ENCODE data around the gene ATXN7L2. TPM values are rescaled to one million over a fixed set of nuclear protein-coding genes. Genes with fewer than 3 reads are reported as not detected.

The ATXN7L2 gene
- total RNA-seq, 1 donor from 2014 or later, result 5.9 TPM

DNA sequence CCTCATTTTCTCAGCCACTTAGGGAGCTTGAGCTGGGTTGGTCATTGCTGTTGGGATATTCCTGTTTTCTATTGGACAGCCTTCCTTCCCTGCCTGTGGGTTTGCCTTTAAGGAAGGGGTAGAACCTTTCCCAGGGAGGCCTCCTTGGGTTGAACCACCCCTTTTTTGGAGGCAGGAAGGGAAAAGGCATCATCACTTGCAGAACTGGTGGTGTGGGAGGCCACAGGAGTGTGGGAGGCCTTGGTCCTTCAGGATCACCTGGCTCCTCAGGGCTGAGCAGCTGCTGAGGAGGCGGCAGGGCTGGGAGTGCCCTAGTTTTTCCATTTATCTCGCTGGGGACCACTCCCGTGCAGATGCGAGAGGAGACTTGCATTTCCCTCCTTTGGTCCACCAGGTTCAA, 9.5 kb downstream of the ATXN7L2 start:
- peak overlapping the region in 1 of 2 donors; percentile 89 for H3K4me3 ChIP-seq
- intact Hi-C loops (cut with DNase I), result loop anchor here (2.0 kb wide), 1 partner anchor 66 kb away; the partner anchor contains the start of gene PSMA5
- no peaks in the 10 kb centered on the region for H3K27me3 ChIP-seq

DNA sequence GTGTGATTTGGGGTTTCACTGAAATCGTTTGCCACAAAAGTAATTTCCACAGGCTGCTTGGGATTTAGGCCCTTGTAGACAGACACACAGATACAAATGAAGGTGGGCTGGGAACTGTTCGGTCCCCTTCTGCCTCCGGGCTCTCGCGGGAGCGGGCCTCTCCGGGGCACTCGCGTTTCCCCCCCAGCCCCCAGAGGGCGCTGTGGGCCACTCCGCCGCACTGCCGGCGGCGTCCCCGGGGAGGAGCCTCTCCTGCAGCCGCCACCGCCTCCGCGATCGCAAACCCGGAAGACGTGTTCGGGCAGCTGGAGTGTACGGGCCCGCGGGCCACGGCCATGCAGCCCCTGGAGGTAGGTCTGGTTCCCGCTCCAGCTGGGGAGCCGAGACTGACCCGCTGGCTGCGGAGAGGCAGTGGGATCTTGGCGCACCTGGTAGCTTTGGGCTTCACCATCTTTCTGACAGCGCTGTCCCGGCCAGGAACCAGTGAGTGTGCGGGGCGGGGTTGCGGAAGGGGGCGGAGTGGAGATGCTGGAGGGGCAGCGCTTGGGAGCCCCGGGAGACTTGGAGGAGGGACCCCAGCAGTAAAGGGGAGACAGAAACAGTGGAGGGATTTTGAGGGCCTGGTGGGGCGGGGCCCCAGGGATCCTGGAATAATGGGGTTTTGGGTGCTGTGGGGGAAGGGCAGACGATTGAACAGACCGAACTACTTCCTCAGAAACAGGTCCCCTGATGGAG, 10.3 kb downstream of the ATXN7L2 start, which contains the start of gene CYB561D1:
Gene CYB561D1, plus strand, starts transcription at position 290 of the 735 bp plus-strand sequence. Its CDS starts 46 bp downstream, at position 336.
- Histone ChIP-seq H3K27ac (peak within 1 kb of the TSS; percentile 78 to 84), H3K27me3 (no peaks in the 10 kb centered on the region), H3K36me3 (peaks cover 13 to 25% of the 10 kb centered on the region in 2 donors), H3K4me1 (peaks cover 7 to 18% of the 10 kb centered on the region in 2 donors), H3K4me3 (peak within 1 kb of the TSS; percentile 61 to 89), H3K9me3 (no peaks in the 10 kb centered on the region)
- DNase-seq (ENCODE audit: low spot score in 2 of 2), result peak; percentile 35 to 92
- TF ChIP-seq, protein P1, sequence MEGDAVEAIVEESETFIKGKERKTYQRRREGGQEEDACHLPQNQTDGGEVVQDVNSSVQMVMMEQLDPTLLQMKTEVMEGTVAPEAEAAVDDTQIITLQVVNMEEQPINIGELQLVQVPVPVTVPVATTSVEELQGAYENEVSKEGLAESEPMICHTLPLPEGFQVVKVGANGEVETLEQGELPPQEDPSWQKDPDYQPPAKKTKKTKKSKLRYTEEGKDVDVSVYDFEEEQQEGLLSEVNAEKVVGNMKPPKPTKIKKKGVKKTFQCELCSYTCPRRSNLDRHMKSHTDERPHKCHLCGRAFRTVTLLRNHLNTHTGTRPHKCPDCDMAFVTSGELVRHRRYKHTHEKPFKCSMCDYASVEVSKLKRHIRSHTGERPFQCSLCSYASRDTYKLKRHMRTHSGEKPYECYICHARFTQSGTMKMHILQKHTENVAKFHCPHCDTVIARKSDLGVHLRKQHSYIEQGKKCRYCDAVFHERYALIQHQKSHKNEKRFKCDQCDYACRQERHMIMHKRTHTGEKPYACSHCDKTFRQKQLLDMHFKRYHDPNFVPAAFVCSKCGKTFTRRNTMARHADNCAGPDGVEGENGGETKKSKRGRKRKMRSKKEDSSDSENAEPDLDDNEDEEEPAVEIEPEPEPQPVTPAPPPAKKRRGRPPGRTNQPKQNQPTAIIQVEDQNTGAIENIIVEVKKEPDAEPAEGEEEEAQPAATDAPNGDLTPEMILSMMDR (IDR thresholded peaks at IDR 0.05), result peak; percentile 92 to 98 (median 95)
- intact Hi-C loops (cut with DNase I), result loop anchor here (1.0 to 2.0 kb wide), 3 partner anchors 15 to 67 kb away; partner anchors contain the start of genes AMIGO1 and PSMA5

More for the DNA sequence above, 9.5 kb downstream of the ATXN7L2 start:
- DNase-seq (ENCODE audit: low spot score in 2 of 2), result peak in 1 of 2 donors; percentile 63
- TF ChIP-seq, protein P1 (IDR thresholded peaks at IDR 0.05), result no peak
- Histone ChIP-seq H3K4me1 (peaks cover 7 to 17% of the 10 kb centered on the region in 2 donors), H3K36me3 (peaks cover 13 to 25% of the 10 kb centered on the region in 2 donors), H3K9me3 (no peaks in the 10 kb centered on the region), H3K27ac (peak overlapping the region; percentile 78 to 84)

DNA sequence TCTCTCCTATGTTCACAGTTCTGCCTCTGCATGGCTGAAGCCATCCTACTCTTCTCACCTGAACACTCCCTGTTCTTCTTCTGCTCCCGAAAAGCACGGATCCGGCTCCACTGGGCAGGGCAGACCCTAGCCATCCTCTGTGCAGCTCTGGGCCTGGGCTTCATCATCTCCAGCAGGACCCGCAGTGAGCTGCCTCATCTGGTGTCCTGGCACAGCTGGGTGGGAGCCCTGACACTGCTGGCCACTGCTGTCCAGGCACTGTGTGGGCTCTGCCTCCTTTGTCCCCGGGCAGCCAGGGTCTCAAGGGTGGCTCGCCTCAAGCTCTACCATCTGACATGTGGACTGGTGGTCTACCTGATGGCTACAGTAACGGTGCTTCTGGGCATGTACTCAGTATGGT, 12.0 kb downstream of the ATXN7L2 start:
- Histone ChIP-seq H3K4me3 (no peak overlapping the region), H3K4me1 (peaks cover 9 to 34% of the 10 kb centered on the region in 2 donors), H3K9me3 (no peaks in the 10 kb centered on the region), H3K36me3 (peaks cover 13 to 25% of the 10 kb centered on the region in 2 donors), H3K27ac (no peak overlapping the region), H3K27me3 (no peaks in the 10 kb centered on the region)
- no peak for DNase-seq (ENCODE audit: low spot score in 2 of 2)
- intact Hi-C loops (cut with DNase I), result no loop called here
- TF ChIP-seq, protein P1 (IDR thresholded peaks at IDR 0.05), result no peak

DNA sequence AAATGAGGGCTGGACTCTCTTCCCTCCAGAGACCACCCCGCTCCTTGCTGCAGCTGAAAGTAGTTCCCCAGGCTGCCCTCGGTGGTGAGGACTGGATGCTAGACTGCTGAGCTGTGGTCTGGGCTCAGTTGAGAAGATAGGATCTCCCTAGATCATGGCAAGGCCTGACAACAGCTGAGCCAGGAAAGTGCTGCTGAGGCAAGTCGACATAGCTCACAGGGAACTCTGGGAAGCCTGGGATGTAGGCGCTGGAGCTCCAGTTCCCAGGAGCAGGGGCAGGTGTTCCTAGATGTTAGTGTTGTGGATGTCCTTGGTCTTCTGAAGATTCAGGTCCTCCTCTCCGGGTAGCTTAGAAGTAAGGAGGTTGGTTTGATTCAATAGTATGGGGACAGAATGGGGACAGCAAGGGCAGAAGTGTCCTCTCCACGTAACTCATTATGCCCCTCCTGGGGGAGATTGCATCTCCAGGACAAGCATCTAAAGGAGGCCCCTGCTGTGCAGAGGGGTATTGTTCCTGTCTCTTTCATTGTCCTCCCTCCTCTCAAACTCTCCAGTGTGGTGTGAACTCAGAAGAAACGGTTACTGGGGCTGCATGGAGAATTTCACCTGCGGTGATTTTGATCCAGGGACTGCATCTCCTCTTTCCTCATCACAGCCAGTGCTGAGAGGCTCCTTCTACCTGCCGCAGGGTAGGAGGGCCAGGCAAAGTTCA, 13.9 kb downstream of the ATXN7L2 start:
- Histone ChIP-seq H3K4me1 (peaks cover 16 to 46% of the 10 kb centered on the region in 2 donors), H3K4me3 (no peak overlapping the region), H3K36me3 (peaks cover 13 to 25% of the 10 kb centered on the region in 2 donors), H3K9me3 (no peaks in the 10 kb centered on the region), H3K27me3 (no peaks in the 10 kb centered on the region), H3K27ac (no peak overlapping the region)
- TF ChIP-seq, protein P1 (IDR thresholded peaks at IDR 0.05), result no peak
- intact Hi-C loops (cut with DNase I), result no loop called here
- no peak for DNase-seq (ENCODE audit: low spot score in 2 of 2)

DNA sequence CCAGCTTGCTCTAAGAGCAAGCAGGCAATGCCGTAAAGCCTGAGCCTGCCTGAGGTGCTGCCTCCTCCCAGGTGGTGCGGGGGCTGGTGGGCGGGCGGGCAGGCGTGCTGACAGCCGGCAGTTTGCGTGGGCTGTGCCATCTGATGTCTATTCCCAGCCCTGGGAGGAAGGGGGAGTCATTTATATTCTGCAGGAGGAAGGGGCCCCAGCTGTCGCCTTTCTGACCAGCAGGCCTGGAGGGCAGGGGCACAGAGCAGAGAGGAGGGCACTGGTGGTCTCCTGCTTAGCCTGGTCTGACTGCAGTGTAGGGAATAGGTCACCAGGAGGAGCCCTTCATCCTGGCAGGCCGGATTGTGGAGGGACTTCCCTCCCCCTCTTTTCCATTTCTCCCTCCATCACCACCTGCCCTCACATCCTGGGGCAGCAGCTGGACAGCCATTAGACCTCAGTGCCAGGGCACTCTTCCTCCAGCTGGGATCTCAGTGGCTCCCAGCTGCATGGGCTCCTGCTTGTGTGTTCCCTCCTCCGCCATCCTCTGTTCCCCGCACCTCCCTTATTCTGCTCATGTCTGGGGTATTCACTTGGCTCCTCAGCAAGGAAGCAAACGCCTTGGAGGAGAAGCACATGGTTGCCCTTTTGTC, 14.6 kb downstream of the ATXN7L2 start:
- TF ChIP-seq, protein P1 (IDR thresholded peaks at IDR 0.05), result peak; percentile 26 to 53 (median 44)

More for the DNA sequence above, 14.6 kb downstream of the ATXN7L2 start:
- intact Hi-C loops (cut with DNase I), result no loop called here
- Histone ChIP-seq H3K27me3 (no peaks in the 10 kb centered on the region), H3K4me1 (peaks cover 16 to 45% of the 10 kb centered on the region in 2 donors), H3K36me3 (peaks cover 13 to 25% of the 10 kb centered on the region in 2 donors), H3K4me3 (no peak overlapping the region), H3K9me3 (no peaks in the 10 kb centered on the region), H3K27ac (peak overlapping the region in 1 of 2 donors; percentile 17)
- no peak for DNase-seq (ENCODE audit: low spot score in 2 of 2)
